PC-3 (cell line): ENCODE measurements around the gene DRAXIN. TPM values are rescaled to one million over a fixed set of nuclear protein-coding genes. Genes with fewer than 3 reads are reported as not detected.

Experiments used
- ATAC-seq: fragments of 200-7000 bp; cut with Tn5 transposase; 2 replicates; pipeline ENCODE4 v1.9.1; 2020; ENCODE audit warnings: mild to moderate bottlenecking, moderate library complexity
- BruUV-seq: library from RNA; stranded (reverse); fragments of 400-500 nt; replicated peaks from 2 replicates; lab custom pipeline; 2021; lab: Mats Ljungman, UMichigan
- CTCF ChIA-PET: fragments of 300-600 bp; sonication (Branson Sonifier 250); formaldehyde crosslinking; loops from one replicate; lab custom pipeline; 2022; ENCODE audit warnings: antibody characterized with exemption; lab: Charles Lee
- POLR2A ChIA-PET: fragments of 300-600 bp; sonication (Branson Sonifier 250); formaldehyde crosslinking; loops from one replicate; lab custom pipeline; 2022; ENCODE audit warnings: antibody characterized with exemption; ENCODE audit not compliant: unreplicated experiment; lab: Charles Lee
- DNase-seq: peaks from one replicate; pipeline ENCODE4 v3.0.0-alpha.2; 2015
- H2AFZ ChIP-seq: fragments of 300-600 bp; sonication (generic); 2 replicates; pipeline ENCODE4 v1.6.0; 2016; ENCODE audit warnings: antibody characterized with exemption, low read length
- H3F3A ChIP-seq: fragments of 300-600 bp; sonication (generic); one replicate; pipeline ENCODE4 v1.6.0; 2017; ENCODE audit warnings: antibody characterized with exemption, low read length, control low read depth, mild to moderate bottlenecking; ENCODE audit not compliant: unreplicated experiment
- H3K27ac ChIP-seq: fragments of 300-600 bp; sonication (generic); 2 replicates; pipeline ENCODE4 v1.5.1; 2016; ENCODE audit warnings: mild to moderate bottlenecking, low read length
- H3K27me3 ChIP-seq: fragments of 300-600 bp; sonication (generic); 2 replicates; pipeline ENCODE4 v1.6.1; 2016; ENCODE audit warnings: low read length, mixed read lengths
- H3K36me3 ChIP-seq: fragments of 300-600 bp; sonication (generic); 2 replicates; pipeline ENCODE4 v1.6.1; 2016; ENCODE audit warnings: low read depth, mixed run types, low read length, mixed read lengths
- H3K4me1 ChIP-seq: fragments of 300-600 bp; sonication (generic); 2 replicates; pipeline ENCODE4 v1.5.1; 2016; ENCODE audit warnings: low read length; ENCODE audit not compliant: insufficient read depth
- H3K4me2 ChIP-seq: fragments of 300-600 bp; sonication (generic); 2 replicates; pipeline ENCODE4 v1.6.0; 2016; ENCODE audit warnings: low read length
- H3K4me3 ChIP-seq: fragments of 300-600 bp; sonication (generic); 2 replicates; pipeline ENCODE4 v1.5.1; 2016; ENCODE audit warnings: mild to moderate bottlenecking, low read length, mixed read lengths
- H3K79me2 ChIP-seq: fragments of 300-600 bp; sonication (generic); 2 replicates; pipeline ENCODE4 v1.6.1; 2017; ENCODE audit warnings: low read length, mixed read lengths
- H3K9ac ChIP-seq: fragments of 300-600 bp; sonication (generic); 2 replicates; pipeline ENCODE4 v1.6.0; 2016; ENCODE audit warnings: mild to moderate bottlenecking, low read length
- H3K9me2 ChIP-seq: fragments of 300-600 bp; sonication (generic); replicated peaks from 2 replicates; pipeline ENCODE4 v1.6.1; 2016; ENCODE audit warnings: mixed run types, low read length, mixed read lengths
- H3K9me3 ChIP-seq: fragments of 300-600 bp; sonication (generic); 2 replicates; pipeline ENCODE4 v1.6.1; 2016; ENCODE audit warnings: low read length, mixed read lengths
- H4K20me1 ChIP-seq: fragments of 300-600 bp; sonication (generic); 2 replicates; pipeline ENCODE4 v1.6.1; 2016; ENCODE audit warnings: low read length, mixed read lengths
- CTCF ChIP-seq: fragments of 300-600 bp; sonication (generic); conservative IDR thresholded peaks from 2 replicates; pipeline ENCODE4 v1.5.1; 2017; ENCODE audit warnings: antibody characterized with exemption, low read depth, mild to moderate bottlenecking, low read length
- EZH2 ChIP-seq: fragments of 300-600 bp; sonication (generic); IDR thresholded peaks from one replicate; pipeline ENCODE4 v1.6.1; 2017; ENCODE audit warnings: antibody characterized with exemption, mild to moderate bottlenecking, low read length; ENCODE audit not compliant: unreplicated experiment
- EZH2phosphoT487 ChIP-seq: fragments of 300-600 bp; sonication (generic); IDR thresholded peaks from 2 replicates; pipeline ENCODE4 v1.6.1; 2018; ENCODE audit warnings: mild to moderate bottlenecking, antibody characterized with exemption, low read length, borderline replicate concordance
- intact Hi-C: fragments of 100-400 bp; cut with micrococcal nuclease; formaldehyde crosslinking; loops from 2 replicates; pipeline ENCODE4 v1.9.0; 2023
- total RNA-seq: library from RNA; depleted of rRNA; stranded (reverse); fragments of >200 nt; gene quantifications from 2 replicates; pipeline ENCODE4 v1.2.3, GENCODE V29; 2014

DRAXIN gene
- total RNA-seq, 1 experiment from 2014 or later = 0.07 TPM

- no TSS peak for BruUV-seq
- intact Hi-C loops = no loop called here
- Histone ChIP-seq H3K36me3 (no peaks in the 10 kb centered on the region), H2AFZ (no peak overlapping the region), H3K4me2 (no peak overlapping the region), H3K9me3 (no peaks in the 10 kb centered on the region), H3K27ac (no peak overlapping the region), H3K9me2 (no peaks in the 10 kb centered on the region), H4K20me1 (no peaks in the 10 kb centered on the region), H3K4me3 (no peak overlapping the region), H3K4me1 (peaks cover 21% of the 10 kb centered on the region), H3K27me3 (no peaks in the 10 kb centered on the region), H3K9ac (no peak overlapping the region), H3K79me2 (peaks cover 5% of the 10 kb centered on the region), H3F3A (peaks cover 4% of the 10 kb centered on the region)
- TF ChIP-seq EZH2phosphoT487 (no peak), EZH2 (no peak), CTCF (no peak)
- ChIA-PET POLR2A (interaction anchor here (0.5 to 0.6 kb wide), 2 partner anchors 18 to 166 kb away, joined by 3 to 17 read pairs; no protein-coding TSS in a partner anchor), CTCF (no interaction called here)
- ATAC-seq (no peak), DNase-seq (no peak)
These were observed 50.5 kb downstream of the DRAXIN start for GRCh38 chr1:11741919-11742558.

- no peak overlapping the region for H3K27ac ChIP-seq
- ATAC-seq (no peak), DNase-seq (no peak)
- ChIA-PET POLR2A (no interaction called here), CTCF (no interaction called here)
- no peak overlapping the region for H3K4me3 ChIP-seq
- no peaks in the 10 kb centered on the region for H3K27me3 ChIP-seq
- H2AFZ ChIP-seq = no peak overlapping the region
- intact Hi-C loops = no loop called here
- H3K9ac ChIP-seq = no peak overlapping the region
- no peaks in the 10 kb centered on the region for H3K79me2 ChIP-seq
- H3K9me2 ChIP-seq = no peaks in the 10 kb centered on the region
- no peaks in the 10 kb centered on the region for H4K20me1 ChIP-seq
- TF ChIP-seq EZH2 = no peak
- TF ChIP-seq CTCF = no peak
- no peak for TF ChIP-seq EZH2phosphoT487
- peaks cover 14% of the 10 kb centered on the region for H3K4me1 ChIP-seq
- no peaks in the 10 kb centered on the region; the same call in 1 of the 2 replicates for H3K36me3 ChIP-seq
- no peaks in the 10 kb centered on the region for H3K9me3 ChIP-seq
- no peak overlapping the region for H3K4me2 ChIP-seq
- peaks cover 4% of the 10 kb centered on the region for H3F3A ChIP-seq
- BruUV-seq = no TSS peak
These were observed 52.8 kb downstream of the DRAXIN start for GRCh38 chr1:11744287-11744686.

- peak; percentile 91 for ATAC-seq
- no peak overlapping the region for H3K4me3 ChIP-seq
- H3K36me3 ChIP-seq = no peaks in the 10 kb centered on the region; the same call in 1 of the 2 replicates
- DNase-seq = peak; percentile 71
- no peak overlapping the region for H3K4me2 ChIP-seq
- no peaks in the 10 kb centered on the region for H4K20me1 ChIP-seq
- H3F3A ChIP-seq = peaks cover 4% of the 10 kb centered on the region
- H3K9me2 ChIP-seq = no peaks in the 10 kb centered on the region
- no peak overlapping the region for H2AFZ ChIP-seq
- no peak overlapping the region for H3K27ac ChIP-seq
- TF ChIP-seq EZH2phosphoT487 (no peak), EZH2 (no peak), CTCF (no peak)
- H3K9me3 ChIP-seq = no peaks in the 10 kb centered on the region
- BruUV-seq = no TSS peak
- intact Hi-C loops = no loop called here
- H3K4me1 ChIP-seq = peaks cover 14% of the 10 kb centered on the region
- no peaks in the 10 kb centered on the region for H3K27me3 ChIP-seq
- no peaks in the 10 kb centered on the region for H3K79me2 ChIP-seq
- CTCF ChIA-PET = no interaction called here
- no peak overlapping the region for H3K9ac ChIP-seq
- POLR2A ChIA-PET = no interaction called here
These were observed 54.6 kb downstream of the DRAXIN start for GRCh38 chr1:11746092-11746491.
